AG09309 (cell line): ENCODE results near the gene ADAMTS15.

ENCODE experiments used
- DNase-seq: peaks from one replicate; pipeline ENCODE4 v3.0.0-alpha.2; 2010; ENCODE audit warnings: low read depth
- H3K4me3 ChIP-seq: 2 replicates; pipeline ENCODE4 v1.5.1; 2011; ENCODE audit warnings: mild to moderate bottlenecking, low read depth, low read length, moderate library complexity; ENCODE audit not compliant: control insufficient read depth
- TF ChIP-seq, protein P1 (sequence below): IDR thresholded peaks from 2 replicates; pipeline ENCODE4 v1.5.1; 2011; ENCODE audit warnings: mild to moderate bottlenecking, low read depth, low read length, inconsistent platforms; ENCODE audit not compliant: insufficient read depth, control insufficient read depth; ENCODE audit errors: missing control alignments

The ADAMTS15 gene

DNA sequence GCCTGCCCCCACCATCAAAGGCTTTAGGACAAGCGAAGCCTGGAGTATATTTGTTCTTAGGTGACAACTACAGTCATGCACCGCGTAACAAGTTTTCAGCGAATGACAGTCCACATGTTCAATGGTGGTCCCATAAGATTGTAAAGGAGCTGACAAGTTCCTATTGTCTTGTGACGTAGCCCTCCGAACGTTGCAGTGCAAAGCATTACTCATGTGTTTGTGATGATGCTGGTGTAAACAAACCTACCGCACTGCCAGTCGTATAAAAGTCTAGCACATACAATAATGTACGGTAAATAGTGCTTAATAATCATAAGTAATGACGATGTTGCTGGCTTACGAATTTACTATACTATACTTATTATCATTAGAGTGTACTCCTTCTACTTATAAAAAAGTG lies 41.3 kb downstream of the ADAMTS15 start:
- no peak overlapping the region for H3K4me3 ChIP-seq
- TF ChIP-seq, protein P1, sequence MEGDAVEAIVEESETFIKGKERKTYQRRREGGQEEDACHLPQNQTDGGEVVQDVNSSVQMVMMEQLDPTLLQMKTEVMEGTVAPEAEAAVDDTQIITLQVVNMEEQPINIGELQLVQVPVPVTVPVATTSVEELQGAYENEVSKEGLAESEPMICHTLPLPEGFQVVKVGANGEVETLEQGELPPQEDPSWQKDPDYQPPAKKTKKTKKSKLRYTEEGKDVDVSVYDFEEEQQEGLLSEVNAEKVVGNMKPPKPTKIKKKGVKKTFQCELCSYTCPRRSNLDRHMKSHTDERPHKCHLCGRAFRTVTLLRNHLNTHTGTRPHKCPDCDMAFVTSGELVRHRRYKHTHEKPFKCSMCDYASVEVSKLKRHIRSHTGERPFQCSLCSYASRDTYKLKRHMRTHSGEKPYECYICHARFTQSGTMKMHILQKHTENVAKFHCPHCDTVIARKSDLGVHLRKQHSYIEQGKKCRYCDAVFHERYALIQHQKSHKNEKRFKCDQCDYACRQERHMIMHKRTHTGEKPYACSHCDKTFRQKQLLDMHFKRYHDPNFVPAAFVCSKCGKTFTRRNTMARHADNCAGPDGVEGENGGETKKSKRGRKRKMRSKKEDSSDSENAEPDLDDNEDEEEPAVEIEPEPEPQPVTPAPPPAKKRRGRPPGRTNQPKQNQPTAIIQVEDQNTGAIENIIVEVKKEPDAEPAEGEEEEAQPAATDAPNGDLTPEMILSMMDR: no peak
- no peak for DNase-seq

DNA sequence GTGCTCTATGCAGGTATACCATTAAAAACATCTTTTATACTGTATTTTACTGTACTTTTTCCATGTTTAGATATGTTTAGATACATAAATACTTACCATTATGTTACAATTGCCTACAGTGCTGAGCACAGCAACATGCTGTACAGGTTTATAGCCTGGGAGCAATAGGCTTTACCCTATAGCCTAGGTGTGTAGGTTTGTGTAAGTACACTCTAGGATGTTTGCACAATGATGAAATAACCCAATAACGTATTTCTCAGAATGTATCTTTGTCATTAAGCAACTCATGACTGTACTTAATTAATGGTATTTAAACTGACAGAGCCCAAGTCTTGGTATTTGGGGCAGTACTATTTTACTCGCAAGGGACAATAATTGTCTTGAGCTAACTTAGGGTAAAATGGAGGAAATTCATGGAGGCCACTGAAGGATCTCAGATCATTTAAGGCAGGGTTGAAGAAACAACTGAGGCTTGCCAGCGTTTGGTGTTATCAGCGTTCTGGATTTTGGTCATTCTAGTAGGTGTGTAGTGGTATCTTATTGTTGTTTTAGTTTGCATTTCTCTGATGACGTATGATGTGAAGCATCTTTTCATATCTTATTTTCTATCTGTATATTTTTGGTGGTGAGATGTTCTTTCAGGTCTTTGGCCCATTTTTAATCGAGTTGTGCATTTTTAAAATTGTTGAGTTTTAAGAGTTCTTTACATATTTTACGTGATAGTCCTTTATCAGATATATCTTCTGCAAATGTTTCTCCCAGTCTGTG lies 42.4 kb downstream of the ADAMTS15 start:
- TF ChIP-seq, protein P1: no peak
- no peak overlapping the region for H3K4me3 ChIP-seq
- no peak for DNase-seq

DNA sequence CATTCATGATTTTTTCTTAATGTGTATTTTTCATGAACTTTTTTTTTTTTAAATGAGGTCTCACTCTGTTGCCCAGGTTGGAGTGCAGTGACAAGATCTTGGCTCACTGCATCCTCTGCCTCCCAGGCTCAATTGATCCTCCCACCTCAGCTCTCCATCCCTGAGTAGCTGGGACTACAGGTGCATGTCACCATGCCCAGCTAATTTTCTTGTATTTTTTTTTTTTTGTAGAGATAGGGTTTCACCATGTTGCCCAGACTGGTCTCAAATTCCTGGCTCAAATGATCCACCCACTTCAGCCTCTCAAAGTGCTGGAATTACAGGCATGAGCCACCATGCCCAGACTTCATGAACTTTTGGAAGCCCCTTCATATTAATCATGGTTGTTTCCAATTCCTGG lies 49.7 kb downstream of the ADAMTS15 start:
- no peak overlapping the region for H3K4me3 ChIP-seq
- TF ChIP-seq, protein P1: no peak
- DNase-seq: no peak

DNA sequence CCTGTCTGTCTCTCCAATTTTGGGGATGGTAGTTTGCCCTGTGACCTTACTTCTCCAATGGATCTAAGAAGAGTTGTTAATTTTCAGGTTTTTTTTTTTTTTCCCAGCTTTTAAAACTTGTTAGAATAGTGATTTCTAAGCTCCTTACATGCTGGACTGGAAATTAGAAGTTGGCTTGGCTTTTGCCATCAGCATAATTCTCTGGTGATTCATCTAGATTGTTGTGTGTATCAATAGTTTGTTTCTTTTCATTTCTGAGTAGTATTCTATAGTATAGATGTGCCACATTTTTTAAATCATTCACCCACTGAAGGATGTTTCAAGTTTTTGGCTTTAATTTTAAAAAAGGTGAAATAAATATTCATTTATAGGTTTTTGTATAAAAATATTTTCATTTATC lies 51.4 kb downstream of the ADAMTS15 start:
- no peak for DNase-seq
- TF ChIP-seq, protein P1: no peak
- no peak overlapping the region for H3K4me3 ChIP-seq

DNA sequence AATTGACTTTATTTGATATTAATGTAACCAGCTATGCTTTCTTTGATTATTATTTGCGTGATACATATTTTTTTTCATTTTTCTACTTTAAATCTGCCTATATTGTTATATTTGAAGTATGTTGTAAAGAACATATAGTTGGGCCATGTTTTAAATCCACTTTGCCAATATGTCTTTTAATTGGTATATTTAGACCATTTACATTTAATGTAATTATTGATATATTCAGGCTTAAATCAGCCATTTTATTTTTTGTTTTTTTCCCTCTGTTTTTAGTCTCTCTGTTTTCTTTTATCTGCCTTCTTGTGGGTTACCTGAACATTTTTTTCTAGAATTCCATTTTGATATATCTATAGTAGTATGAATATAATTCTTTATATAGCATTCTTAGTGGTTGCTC lies 55.9 kb downstream of the ADAMTS15 start:
- no peak for DNase-seq

DNA sequence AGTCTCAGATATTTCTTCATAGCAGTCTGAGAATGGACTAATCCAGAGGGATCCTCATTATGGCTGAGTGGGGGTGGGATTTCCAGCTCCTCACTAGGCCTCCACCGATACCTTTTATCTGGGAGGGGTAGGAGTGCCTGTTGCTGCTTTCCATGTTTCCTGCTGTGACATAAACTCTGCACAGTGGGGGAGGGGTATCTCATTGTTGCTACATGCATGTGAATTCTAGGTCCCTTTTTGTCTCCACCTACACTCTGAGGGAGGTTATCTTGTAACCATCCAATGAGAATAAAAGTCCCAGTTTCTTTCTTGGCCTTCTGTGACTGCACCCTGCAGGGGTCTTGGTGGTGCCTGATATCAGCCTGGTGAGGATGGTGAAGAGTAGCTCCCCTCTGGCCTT lies 60.5 kb downstream of the ADAMTS15 start:
- H3K4me3 ChIP-seq: no peak overlapping the region
- no peak for DNase-seq
- TF ChIP-seq, protein P1: no peak

More for the DNA sequence above, 55.9 kb downstream of the ADAMTS15 start:
- TF ChIP-seq, protein P1: no peak
- no peak overlapping the region for H3K4me3 ChIP-seq

DNA sequence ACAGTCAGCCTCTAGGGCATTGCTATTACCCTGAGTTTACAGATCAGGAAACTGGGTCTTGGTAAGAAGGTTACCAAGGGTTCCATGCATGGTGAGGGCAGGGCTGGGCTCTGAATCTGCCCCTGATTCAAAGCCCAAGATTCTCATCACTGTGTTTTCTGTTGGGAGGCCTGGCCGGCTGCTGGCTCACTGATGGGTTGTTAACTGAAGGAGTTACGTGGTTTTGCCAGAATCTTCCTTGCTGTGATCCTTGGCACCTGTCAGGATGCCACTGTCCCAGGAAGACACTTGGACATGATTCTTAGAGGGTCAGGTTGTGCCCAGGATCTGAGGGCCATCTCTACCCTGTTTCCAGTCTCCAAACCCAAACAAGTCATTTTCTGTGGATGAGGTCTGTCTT lies 61.5 kb downstream of the ADAMTS15 start:
- no peak overlapping the region for H3K4me3 ChIP-seq
- TF ChIP-seq, protein P1: no peak
- no peak for DNase-seq
